ENCODE data around the gene SPEM1. TPM values are rescaled to one million over a fixed set of nuclear protein-coding genes. Genes with fewer than 3 reads are reported as not detected.

SPEM1 gene
- total and polyA plus RNA-seq, 4 donors, result not detected

DNA sequence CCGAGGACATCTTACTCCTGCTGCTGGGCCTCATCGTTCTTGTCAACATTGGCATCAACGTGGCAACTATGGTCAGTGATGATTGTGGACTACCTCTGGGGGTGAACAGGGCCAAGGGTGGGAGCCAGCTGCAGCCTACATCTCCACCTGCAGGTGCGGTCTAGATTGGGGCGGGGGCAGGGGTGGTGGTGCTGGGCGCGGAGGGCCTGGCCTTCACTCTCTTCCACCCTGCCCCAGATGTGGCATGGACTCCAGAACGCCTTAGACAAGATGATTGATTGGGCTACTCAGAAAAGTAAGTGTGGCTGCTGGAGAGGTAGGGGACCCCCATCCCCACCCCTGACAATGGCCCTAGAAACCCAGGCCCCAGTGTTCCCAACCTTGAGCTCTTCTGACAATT lies 5.6 kb downstream of the SPEM1 start:
- Histone ChIP-seq H3K27ac (ENCODE audit: low read depth in 1 of 2, low read length in 2 of 2) (no peak overlapping the region), H3K9me3 (ENCODE audit: control insufficient read depth in 4 of 4, low read length in 3 of 4) (no peaks in the 10 kb centered on the region), H3K36me3 (ENCODE audit: control insufficient read depth in 4 of 4, insufficient read depth in 3 of 4, low read depth in 1 of 4, low read length in 3 of 4) (no peaks in the 10 kb centered on the region), H3K4me1 (ENCODE audit: control insufficient read depth in 4 of 4, insufficient read depth in 4 of 4, low read length in 3 of 4) (no peaks in the 10 kb centered on the region), H3K9ac (ENCODE audit: low read depth in 1 of 2, low read length in 2 of 2) (no peak overlapping the region), H3K27me3 (ENCODE audit: control insufficient read depth in 4 of 4, insufficient read depth in 4 of 4, low read length in 3 of 4) (no peaks in the 10 kb centered on the region), H3K4me3 (ENCODE audit: low read depth in 1 of 3, low read length in 3 of 3) (no peak overlapping the region)
- no peak for DNase-seq (ENCODE audit: low spot score)
- TF ChIP-seq HNF4A (conservative IDR thresholded peaks at IDR 0.05) (no peak), NR2F2 (IDR thresholded peaks at IDR 0.05) (no peak), EGR1 (IDR thresholded peaks at IDR 0.05; ENCODE audit: low read depth in 2 of 2) (no peak), SP1 (IDR thresholded peaks at IDR 0.05) (no peak), GABPA (IDR thresholded peaks at IDR 0.05 in 1 of 2, conservative IDR thresholded peaks at IDR 0.05 in 1 of 2) (no peak), RXRA (IDR thresholded peaks at IDR 0.05) (no peak), TAF1 (conservative IDR thresholded peaks at IDR 0.05) (no peak)
- 88% methylated on average over 8 of the region's 8 CpGs for WGBS

DNA sequence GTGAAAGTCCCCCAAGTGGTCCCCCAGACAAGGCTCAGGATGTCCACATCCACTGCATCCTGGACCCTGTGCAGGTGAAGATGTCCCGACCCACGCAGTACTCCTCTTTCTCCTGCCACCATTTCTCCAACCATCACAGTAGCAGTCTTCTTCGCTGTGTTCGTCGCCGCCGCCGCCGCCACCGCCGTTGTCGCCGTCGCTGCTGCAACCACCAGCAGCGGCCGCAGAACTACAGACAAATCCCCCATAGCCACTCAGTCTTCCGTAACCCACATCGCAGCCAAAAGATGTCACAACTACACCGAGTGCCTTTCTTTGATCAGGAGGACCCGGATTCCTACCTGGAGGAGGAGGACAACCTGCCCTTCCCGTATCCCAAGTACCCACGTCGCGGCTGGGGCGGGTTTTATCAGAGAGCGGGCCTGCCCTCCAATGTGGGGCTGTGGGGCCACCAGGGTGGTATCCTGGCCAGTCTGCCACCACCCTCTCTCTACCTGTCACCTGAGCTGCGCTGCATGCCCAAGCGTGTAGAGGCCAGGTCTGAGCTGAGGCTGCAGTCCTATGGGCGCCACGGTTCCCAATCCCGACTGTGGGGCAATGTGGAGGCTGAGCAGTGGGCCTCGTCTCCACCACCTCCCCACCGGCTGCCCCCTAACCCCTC lies 6.2 kb downstream of the SPEM1 start:
- Histone ChIP-seq H3K4me1 (ENCODE audit: control insufficient read depth in 4 of 4, insufficient read depth in 4 of 4, low read length in 3 of 4) (no peaks in the 10 kb centered on the region), H3K9ac (ENCODE audit: low read depth in 1 of 2, low read length in 2 of 2) (no peak overlapping the region), H3K9me3 (ENCODE audit: control insufficient read depth in 4 of 4, low read length in 3 of 4) (no peaks in the 10 kb centered on the region), H3K27ac (ENCODE audit: low read depth in 1 of 2, low read length in 2 of 2) (no peak overlapping the region), H3K4me3 (ENCODE audit: low read depth in 1 of 3, low read length in 3 of 3) (no peak overlapping the region), H3K36me3 (ENCODE audit: control insufficient read depth in 4 of 4, insufficient read depth in 3 of 4, low read depth in 1 of 4, low read length in 3 of 4) (no peaks in the 10 kb centered on the region), H3K27me3 (ENCODE audit: control insufficient read depth in 4 of 4, insufficient read depth in 4 of 4, low read length in 3 of 4) (no peaks in the 10 kb centered on the region)
- DNase-seq (ENCODE audit: low spot score), result no peak
- TF ChIP-seq, protein P1, sequence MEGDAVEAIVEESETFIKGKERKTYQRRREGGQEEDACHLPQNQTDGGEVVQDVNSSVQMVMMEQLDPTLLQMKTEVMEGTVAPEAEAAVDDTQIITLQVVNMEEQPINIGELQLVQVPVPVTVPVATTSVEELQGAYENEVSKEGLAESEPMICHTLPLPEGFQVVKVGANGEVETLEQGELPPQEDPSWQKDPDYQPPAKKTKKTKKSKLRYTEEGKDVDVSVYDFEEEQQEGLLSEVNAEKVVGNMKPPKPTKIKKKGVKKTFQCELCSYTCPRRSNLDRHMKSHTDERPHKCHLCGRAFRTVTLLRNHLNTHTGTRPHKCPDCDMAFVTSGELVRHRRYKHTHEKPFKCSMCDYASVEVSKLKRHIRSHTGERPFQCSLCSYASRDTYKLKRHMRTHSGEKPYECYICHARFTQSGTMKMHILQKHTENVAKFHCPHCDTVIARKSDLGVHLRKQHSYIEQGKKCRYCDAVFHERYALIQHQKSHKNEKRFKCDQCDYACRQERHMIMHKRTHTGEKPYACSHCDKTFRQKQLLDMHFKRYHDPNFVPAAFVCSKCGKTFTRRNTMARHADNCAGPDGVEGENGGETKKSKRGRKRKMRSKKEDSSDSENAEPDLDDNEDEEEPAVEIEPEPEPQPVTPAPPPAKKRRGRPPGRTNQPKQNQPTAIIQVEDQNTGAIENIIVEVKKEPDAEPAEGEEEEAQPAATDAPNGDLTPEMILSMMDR (IDR thresholded peaks at IDR 0.05; ENCODE audit: low read depth, low read length, missing input control), result no peak
- 96% methylated on average over 33 of the region's 33 CpGs for WGBS

DNA sequence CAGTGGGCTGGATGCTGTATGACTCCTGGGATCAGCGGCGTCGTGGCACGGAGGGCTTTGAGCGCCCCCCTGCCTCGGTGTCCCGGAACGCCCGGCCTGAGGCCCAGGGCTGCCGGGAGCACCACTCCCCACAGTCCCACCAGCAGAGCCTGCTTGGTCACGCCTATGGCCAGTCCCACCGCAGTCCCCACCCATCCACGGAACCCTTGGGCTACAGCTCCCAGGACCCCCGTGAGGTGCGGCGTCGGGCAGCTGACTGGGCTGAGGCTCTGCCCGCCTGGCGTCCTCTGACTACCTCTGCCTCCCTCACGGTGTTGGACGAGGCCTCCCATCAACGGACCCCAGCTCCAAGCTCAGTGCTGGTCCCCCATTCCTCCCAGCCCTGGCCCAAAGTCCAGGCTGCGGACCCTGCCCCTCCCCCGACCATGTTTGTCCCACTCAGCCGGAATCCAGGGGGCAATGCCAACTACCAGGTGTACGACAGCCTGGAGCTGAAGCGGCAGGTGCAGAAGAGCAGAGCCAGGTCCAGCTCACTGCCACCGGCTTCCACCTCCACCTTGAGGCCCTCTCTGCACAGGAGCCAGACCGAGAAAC lies 6.9 kb downstream of the SPEM1 start:
- Histone ChIP-seq H3K9ac (ENCODE audit: low read depth in 1 of 2, low read length in 2 of 2) (no peak overlapping the region), H3K27ac (ENCODE audit: low read depth in 1 of 2, low read length in 2 of 2) (no peak overlapping the region), H3K9me3 (ENCODE audit: control insufficient read depth in 4 of 4, low read length in 3 of 4) (no peaks in the 10 kb centered on the region), H3K36me3 (ENCODE audit: control insufficient read depth in 4 of 4, insufficient read depth in 3 of 4, low read depth in 1 of 4, low read length in 3 of 4) (no peaks in the 10 kb centered on the region), H3K4me1 (ENCODE audit: control insufficient read depth in 4 of 4, insufficient read depth in 4 of 4, low read length in 3 of 4) (no peaks in the 10 kb centered on the region), H3K27me3 (ENCODE audit: control insufficient read depth in 4 of 4, insufficient read depth in 4 of 4, low read length in 3 of 4) (no peaks in the 10 kb centered on the region), H3K4me3 (ENCODE audit: low read depth in 1 of 3, low read length in 3 of 3) (no peak overlapping the region)
- 93% methylated on average over 29 of the region's 29 CpGs for WGBS
- no peak for DNase-seq (ENCODE audit: low spot score)
- TF ChIP-seq HNF4A (conservative IDR thresholded peaks at IDR 0.05) (no peak), SP1 (IDR thresholded peaks at IDR 0.05) (no peak), GABPA (IDR thresholded peaks at IDR 0.05 in 1 of 2, conservative IDR thresholded peaks at IDR 0.05 in 1 of 2) (no peak), RAD21 (IDR thresholded peaks at IDR 0.05) (no peak), EGR1 (IDR thresholded peaks at IDR 0.05; ENCODE audit: low read depth in 2 of 2) (no peak), TAF1 (conservative IDR thresholded peaks at IDR 0.05) (no peak), FOXA1 (IDR thresholded peaks at IDR 0.05) (no peak), FOXA2 (IDR thresholded peaks at IDR 0.05) (no peak), NR2F2 (IDR thresholded peaks at IDR 0.05) (no peak), YY1 (IDR thresholded peaks at IDR 0.05) (no peak), JUND (IDR thresholded peaks at IDR 0.05) (no peak), RXRA (IDR thresholded peaks at IDR 0.05) (no peak)
- TF ChIP-seq, protein P2, sequence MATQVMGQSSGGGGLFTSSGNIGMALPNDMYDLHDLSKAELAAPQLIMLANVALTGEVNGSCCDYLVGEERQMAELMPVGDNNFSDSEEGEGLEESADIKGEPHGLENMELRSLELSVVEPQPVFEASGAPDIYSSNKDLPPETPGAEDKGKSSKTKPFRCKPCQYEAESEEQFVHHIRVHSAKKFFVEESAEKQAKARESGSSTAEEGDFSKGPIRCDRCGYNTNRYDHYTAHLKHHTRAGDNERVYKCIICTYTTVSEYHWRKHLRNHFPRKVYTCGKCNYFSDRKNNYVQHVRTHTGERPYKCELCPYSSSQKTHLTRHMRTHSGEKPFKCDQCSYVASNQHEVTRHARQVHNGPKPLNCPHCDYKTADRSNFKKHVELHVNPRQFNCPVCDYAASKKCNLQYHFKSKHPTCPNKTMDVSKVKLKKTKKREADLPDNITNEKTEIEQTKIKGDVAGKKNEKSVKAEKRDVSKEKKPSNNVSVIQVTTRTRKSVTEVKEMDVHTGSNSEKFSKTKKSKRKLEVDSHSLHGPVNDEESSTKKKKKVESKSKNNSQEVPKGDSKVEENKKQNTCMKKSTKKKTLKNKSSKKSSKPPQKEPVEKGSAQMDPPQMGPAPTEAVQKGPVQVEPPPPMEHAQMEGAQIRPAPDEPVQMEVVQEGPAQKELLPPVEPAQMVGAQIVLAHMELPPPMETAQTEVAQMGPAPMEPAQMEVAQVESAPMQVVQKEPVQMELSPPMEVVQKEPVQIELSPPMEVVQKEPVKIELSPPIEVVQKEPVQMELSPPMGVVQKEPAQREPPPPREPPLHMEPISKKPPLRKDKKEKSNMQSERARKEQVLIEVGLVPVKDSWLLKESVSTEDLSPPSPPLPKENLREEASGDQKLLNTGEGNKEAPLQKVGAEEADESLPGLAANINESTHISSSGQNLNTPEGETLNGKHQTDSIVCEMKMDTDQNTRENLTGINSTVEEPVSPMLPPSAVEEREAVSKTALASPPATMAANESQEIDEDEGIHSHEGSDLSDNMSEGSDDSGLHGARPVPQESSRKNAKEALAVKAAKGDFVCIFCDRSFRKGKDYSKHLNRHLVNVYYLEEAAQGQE (IDR thresholded peaks at IDR 0.05), result no peak
- TF ChIP-seq, protein P3, sequence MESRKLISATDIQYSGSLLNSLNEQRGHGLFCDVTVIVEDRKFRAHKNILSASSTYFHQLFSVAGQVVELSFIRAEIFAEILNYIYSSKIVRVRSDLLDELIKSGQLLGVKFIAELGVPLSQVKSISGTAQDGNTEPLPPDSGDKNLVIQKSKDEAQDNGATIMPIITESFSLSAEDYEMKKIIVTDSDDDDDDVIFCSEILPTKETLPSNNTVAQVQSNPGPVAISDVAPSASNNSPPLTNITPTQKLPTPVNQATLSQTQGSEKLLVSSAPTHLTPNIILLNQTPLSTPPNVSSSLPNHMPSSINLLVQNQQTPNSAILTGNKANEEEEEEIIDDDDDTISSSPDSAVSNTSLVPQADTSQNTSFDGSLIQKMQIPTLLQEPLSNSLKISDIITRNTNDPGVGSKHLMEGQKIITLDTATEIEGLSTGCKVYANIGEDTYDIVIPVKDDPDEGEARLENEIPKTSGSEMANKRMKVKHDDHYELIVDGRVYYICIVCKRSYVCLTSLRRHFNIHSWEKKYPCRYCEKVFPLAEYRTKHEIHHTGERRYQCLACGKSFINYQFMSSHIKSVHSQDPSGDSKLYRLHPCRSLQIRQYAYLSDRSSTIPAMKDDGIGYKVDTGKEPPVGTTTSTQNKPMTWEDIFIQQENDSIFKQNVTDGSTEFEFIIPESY (IDR thresholded peaks at IDR 0.05), result no peak
- TF ChIP-seq, protein P4, sequence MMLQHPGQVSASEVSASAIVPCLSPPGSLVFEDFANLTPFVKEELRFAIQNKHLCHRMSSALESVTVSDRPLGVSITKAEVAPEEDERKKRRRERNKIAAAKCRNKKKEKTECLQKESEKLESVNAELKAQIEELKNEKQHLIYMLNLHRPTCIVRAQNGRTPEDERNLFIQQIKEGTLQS (IDR thresholded peaks at IDR 0.05), result no peak
- TF ChIP-seq, protein P5, sequence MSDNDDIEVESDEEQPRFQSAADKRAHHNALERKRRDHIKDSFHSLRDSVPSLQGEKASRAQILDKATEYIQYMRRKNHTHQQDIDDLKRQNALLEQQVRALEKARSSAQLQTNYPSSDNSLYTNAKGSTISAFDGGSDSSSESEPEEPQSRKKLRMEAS (IDR thresholded peaks at IDR 0.05), result no peak
